ENCODE measurements around the gene ID2.
A peak's percentile ranks its signal among the peaks of the same experiment; 100 is the strongest.

The ID2 gene

GRCh38 chr2:8670580-8670979 is 11.3 kb upstream of the ID2 start:
- no peak for DNase-seq

- no peak for DNase-seq
Observed at GRCh38 chr2:8671176-8671575, 10.7 kb upstream of the ID2 start.

GRCh38 chr2:8671802-8672201 is 10.1 kb upstream of the ID2 start:
- no peak for DNase-seq

- DNase-seq: no peak
Observed at GRCh38 chr2:8672940-8673339, 8.9 kb upstream of the ID2 start.

- DNase-seq: no peak
Observed at GRCh38 chr2:8673381-8673780, 8.5 kb upstream of the ID2 start.

- no peak for DNase-seq
Observed at GRCh38 chr2:8674420-8675009, 7.3 kb upstream of the ID2 start.

GRCh38 chr2:8675543-8675942 is 6.3 kb upstream of the ID2 start:
- DNase-seq: no peak

GRCh38 chr2:8676191-8676920 is 5.5 kb upstream of the ID2 start:
- no peak for DNase-seq

- DNase-seq: peak; percentile 31 to 48
Observed at GRCh38 chr2:8676921-8677645, 4.8 kb upstream of the ID2 start.

GRCh38 chr2:8677646-8678592 is 3.9 kb upstream of the ID2 start:
- DNase-seq: peak; percentile 72 to 77

- peak; percentile 82 to 97 for DNase-seq
Observed at GRCh38 chr2:8678731-8679566, 2.9 kb upstream of the ID2 start.

- no peak for DNase-seq
Observed at GRCh38 chr2:8679567-8679826, 2.4 kb upstream of the ID2 start.

- peak; percentile 65 to 77 for DNase-seq
Observed at GRCh38 chr2:8679827-8680731, 1.8 kb upstream of the ID2 start.

- peak; percentile 63 to 78 for DNase-seq
Observed at GRCh38 chr2:8680822-8681760, 765 bp upstream of the ID2 start.

GRCh38 chr2:8682719-8683667 is 1.1 kb downstream of the ID2 start:
- DNase-seq: peak; percentile 41 to 64

- DNase-seq: peak; percentile 70 to 78
Observed at GRCh38 chr2:8684540-8684877, 2.7 kb downstream of the ID2 start.

GRCh38 chr2:8684878-8685696 is 3.2 kb downstream of the ID2 start:
- DNase-seq: peak; percentile 81 to 91

Measured in NCI-H526 (cell line).